Inflammatory macrophage treated with lipopolysaccharide for 4 hours (primary cell): ENCODE data around the gene SLC25A42.
A peak's percentile ranks its signal among the peaks of the same experiment; 100 is the strongest.
"Not testable (repeated sequence)": the region's sequence is repeated elsewhere in the genome, so short reads cannot be mapped to it uniquely, and the experiment has no call there.

Experiments used
- DNase-seq: peaks from one replicate; pipeline ENCODE4 v3.0.0-alpha.2; 2020

SLC25A42 gene, protein sequence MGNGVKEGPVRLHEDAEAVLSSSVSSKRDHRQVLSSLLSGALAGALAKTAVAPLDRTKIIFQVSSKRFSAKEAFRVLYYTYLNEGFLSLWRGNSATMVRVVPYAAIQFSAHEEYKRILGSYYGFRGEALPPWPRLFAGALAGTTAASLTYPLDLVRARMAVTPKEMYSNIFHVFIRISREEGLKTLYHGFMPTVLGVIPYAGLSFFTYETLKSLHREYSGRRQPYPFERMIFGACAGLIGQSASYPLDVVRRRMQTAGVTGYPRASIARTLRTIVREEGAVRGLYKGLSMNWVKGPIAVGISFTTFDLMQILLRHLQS

DNA sequence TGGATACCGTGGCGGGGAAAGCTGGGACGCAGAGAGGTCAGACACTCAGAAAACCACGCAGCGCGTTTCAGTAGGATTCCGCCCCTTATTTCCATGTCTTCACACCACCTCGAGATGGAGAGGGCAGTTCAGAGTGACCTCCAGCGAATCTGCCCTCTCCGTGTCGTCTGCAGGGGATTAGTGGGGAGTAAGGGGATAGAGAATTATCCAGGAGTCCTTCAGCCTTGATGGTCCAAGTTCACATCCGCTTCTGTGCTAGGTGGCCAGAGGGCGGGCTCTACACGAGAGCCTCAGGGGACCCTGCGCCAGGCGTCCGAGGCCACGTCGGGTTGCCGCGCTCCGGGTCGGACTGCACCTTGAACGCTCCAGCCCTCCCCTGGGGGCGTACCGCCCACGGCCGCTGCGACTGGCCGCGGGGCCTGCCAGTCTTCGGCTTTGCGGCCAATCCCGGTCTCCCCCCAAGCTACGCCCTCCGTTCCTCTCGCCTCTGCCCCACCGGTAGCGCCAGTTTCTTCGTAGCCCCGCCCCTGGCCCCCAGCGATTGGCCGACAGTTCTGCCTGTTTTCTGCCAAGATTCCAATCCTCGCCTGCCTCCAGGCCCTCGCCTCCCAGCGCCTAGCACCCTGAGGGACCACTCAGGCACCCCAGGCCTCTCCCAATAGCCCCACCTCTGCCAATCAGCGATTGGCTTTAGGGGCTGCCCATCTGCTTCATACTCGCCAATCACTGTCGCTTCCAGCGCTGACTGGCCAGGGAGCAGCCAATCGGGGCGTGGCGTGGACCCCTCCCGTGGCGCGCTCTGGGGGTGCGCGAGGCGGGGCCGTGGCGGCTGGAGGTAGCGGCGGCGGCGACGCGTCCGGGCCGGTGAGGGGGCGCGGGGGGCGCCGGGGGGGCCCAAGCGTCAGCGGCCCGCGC lies at the start of gene SLC25A42:
Gene SLC25A42, plus strand, starts transcription at position 812 of the 915 bp plus-strand sequence. CDS start 32,131 bp downstream, outside the sequence.
- DNase-seq = peak; percentile 99

DNA sequence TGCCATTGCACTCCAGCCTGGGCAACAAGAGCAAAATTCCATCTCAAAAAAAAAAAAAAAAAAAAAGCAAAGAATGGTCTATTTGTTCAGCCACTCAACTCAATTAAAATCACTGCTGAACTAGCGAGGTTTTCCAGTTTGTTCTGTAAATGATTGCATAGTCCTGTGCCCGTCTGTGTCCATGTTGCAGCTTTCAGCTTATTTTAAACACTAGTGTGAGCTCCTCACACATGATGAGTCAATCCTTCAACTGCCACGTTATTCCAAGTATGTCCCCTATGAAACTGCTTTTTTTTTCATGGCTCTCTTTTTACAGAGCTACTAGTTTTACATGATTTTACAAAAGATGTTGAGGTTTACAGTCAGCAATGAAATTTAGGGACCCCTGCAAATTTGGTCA lies 42.7 kb upstream of the SLC25A42 start:
- no peak for DNase-seq

DNA sequence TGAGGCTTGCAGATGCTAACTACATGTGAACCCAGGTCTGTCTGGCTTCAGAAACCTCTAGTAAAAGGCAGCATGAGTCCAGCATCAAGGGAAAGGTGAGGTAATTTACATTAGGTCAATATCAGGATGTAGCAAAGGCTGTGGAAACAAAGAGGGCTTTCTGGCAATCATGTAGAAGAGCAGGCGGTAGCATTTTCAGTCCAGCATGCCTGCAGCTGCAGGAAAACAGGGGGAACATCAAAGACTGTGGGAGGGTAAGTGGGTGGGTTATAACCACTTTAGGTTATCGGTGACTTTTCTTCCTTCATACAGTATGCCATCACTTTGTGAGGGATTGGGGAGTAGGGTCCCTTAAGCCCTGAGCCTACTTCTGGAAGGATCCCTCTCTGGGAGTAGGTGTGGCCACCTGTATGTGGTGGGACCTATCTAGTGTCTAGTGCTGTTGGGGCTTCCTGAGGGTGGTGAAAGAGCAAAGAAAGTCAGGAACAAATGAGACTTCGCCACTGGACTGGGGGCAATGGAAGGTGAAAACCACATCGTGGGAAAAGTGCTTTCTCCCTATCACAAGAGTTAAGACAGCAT lies 41.3 kb upstream of the SLC25A42 start:
- no peak for DNase-seq

DNA sequence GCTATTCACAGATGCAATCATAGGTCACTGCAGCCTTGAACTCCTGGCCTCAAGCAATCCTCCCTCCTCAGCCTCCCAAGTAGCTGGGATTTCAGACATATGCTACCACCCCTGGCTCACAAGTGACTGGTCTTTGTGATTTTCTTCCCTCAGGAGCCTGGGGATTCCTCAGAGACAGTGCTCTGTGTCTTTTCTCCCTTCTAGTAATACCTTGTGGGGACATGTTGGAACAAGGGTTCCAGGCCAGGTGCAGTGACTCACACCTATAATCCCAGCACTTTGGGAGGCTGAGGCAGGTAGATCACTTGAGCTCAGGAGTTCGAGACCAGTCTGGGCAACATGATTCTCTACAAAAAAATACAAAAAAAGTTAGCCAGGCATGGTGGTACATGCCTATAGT lies 40.4 kb upstream of the SLC25A42 start:
- not testable (repeated sequence) for DNase-seq

DNA sequence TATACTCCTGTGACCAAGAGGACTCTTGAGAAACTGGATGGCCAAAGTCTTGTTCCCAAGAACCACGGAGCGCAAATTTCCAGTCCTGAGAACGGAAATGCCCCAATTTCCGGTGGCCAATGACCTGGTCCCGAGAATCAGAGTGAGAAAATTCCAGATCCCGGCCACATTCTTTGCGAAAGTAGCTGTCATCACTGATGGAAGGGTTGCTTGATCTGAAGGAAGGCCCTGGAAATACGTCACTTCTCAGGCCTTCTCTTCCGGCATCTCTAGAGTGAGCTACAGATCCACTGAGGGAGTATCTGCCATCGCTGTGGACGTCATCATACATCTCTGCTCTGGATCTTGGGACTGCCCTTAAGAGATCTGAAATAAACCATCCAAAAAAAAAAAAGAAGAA lies 37.9 kb upstream of the SLC25A42 start:
- DNase-seq = no peak

DNA sequence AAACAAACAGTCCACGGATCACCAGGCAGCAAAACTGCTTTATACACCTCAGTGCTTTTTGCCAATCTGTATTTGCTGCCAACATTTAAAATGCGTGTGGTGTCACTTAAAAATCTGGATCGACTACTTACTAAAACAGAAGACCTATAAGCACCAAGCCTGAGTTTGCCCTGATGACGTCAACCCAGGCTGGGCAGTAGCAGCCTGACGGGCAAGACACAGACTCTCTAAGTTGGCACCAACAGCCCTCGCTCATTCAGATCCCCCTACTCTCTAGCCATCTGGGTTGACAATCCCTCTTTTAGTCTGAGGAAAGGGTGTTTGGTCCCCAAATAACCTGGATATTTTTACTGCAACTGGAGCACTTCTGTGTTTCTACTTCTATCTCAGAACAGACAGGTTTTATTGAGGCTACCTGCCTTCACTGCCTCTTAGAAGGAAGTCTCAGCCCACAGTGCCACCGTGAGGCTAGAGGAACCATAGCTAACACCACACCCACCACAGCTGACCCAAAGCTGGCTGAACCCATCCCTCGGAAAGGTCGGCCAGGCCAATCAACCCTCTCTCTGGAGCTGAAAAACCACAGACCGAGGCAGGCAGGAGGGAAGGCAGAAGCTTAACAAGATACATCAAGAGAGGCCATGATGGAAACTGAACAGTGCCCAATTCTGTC lies 37.4 kb upstream of the SLC25A42 start:
- peak; percentile 6 for DNase-seq

DNA sequence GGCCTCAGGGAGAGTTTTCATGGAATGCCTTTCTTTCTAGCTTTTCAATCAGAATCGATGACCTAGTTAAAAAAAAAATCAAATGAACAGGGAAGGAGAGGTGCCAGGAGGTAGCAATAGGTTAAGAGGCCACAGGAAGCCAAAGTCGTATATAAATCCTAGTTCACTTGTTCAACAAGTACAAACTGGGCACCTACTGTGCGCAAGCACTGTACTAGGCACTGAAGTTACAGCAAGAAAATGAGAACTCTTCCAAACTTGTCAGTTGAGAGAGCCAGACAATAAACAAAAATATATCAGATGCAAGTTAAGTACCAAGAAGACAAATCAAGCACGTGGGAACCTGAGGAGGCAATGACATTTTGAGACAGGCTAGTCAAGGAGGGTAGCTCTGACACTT lies 36.6 kb upstream of the SLC25A42 start:
- DNase-seq = no peak

DNA sequence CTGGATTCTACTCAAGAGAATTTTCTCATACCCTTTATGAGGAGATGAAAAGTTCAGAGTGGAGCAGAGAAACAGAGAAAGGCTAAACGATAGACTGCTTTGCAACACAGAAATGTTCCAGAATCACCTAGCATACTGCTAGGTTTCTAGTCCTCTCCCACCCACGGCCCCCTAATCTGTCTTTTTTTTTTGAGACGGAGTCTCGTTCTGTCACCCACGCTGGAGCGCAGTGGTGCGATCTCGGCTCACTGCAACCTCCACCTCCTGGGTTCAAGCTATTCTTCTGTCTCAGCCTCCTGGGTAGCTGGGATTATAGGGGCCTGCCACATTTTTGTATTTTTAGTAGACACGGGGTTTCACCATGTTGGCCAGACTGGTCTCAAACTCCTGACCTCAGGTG lies 35.3 kb upstream of the SLC25A42 start:
- no peak for DNase-seq

DNA sequence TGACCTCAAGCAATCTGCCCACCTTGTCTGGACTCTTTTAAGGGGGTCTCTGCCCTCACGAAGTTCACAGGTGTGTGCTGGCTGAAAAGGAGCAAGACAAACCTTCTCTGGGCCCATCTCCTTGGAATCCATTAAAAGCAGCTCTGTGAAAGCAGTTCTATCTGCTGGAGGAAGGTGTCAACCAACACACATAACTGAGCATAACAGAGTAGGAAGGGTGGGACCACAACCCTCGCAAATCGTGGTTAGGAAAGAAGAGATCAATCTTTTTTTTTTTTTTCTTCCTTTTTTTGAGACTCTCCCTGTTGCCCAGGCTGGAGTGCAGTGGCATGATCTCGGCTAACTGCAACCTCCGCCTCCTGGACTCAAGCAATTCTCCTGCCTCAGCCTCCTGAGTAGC lies 31.9 kb upstream of the SLC25A42 start:
- no peak for DNase-seq

DNA sequence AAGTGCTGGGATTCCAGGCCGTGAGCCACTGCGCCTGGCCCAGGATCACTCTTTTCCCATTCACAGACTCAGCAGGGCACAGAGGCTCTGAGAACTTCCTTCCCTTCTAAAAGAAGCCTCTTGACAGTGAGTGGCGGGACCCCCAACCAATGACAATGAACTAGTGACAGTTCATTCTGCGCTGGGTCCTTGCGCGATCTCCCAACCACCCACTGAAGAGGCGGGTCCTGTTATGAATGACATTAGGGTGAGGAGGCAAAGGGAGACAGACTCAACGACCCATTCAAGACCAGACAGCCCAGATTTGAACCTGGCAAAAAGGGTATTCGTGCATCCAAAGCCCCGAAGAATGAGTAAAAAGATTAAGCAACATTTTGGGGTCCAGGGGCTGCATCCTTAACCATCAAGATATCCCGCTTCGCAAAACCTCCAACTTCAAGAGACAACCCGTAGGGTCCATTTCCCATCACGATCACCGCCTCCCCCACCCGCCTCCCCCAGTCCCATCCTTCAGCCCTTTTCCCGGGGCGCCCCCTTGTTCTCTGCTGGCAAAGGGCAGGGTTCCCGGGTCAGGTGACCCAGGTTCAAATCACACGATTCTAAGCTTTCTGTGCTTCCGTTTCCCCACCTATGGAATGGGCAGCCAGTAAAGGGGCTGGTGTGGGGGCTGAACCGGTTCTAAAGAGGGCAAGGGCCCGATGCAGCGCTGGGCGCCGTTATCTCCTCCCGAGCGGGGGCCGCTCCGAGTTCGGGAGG lies 31.2 kb upstream of the SLC25A42 start:
- peak; percentile 96 for DNase-seq

DNA sequence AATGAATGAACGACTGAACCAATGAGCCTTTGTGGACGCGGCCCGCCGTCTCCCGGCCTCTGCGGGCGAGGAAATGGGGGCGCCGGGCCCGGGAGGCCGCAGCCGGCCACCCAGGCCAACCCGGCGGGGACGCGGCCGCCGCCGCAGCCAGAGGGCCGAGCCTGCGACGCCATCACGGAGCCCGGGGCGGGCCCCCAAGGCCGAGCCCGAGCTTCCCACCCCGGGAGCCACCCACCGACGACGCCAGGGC lies 30.7 kb upstream of the SLC25A42 start:
- DNase-seq = no peak

DNA sequence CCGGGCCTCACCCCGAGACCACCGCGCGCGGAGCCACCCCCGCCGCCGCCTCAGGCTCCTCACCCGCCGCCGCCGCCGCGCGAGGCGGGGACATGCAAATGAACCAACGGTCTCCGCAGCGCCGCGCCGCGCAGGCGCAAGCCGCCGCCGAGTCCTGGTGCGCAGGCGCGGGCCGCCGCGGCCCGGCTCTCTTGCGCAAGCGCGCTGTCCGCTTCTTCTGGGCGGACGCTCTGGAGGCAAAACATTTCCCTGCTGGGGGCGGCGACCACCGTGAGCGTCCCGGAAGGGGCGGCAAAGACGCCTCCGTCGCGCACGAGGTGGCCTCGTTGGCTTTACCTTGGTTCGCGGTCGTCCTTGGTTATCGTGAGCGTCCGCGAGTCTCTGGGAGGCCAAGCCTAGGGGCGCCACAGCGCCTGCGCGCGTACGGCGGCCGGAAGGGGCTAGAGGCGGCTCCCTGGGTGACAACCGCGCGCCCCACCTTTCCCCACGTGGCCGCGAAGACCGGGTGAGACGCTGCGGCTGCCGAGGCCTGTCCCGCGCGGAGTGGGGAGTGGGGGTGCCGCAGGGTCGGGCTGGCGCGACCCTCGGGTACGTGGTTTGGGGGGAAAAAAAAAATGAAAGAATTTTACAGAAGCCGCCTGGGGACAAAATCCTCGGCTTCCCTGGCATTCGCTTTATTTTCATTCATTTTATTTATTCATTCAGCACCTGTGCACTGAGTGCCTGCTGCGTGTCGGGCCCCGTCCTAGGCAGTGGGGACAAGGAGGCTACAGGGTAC lies 30.2 kb upstream of the SLC25A42 start, which contains the start of the genes ARMC6 and SUGP2:
Gene ARMC6, plus strand, starts transcription at position 178 of the 778 bp plus-strand sequence. CDS start 607 bp downstream, outside the sequence.
Gene SUGP2, minus strand, starts transcription at position 92 of the 778 bp plus-strand sequence. CDS start 2,446 bp downstream, outside the sequence.
- DNase-seq = peak; percentile 90

DNA sequence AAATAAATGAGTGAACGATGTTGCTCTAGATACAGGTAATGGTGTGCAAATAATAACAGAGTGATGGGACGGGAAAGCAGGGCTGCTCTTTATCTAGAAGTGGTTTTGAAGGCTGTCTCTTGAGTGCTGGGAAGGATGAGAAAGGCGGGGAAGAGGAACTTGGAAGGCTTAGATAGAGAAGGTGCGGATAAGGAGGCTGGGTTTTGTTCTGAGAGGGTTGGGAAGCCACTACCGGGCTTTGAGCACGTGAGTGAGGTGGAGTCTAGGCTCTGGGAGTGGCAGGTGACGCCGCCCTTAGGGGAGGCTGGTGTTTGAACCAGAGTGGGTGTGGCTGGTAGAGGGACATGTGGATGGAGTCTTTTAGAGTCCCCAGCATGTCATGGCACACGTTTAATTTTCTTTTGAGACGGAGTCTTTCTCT lies 29.6 kb upstream of the SLC25A42 start:
- DNase-seq = peak; percentile 93

DNA sequence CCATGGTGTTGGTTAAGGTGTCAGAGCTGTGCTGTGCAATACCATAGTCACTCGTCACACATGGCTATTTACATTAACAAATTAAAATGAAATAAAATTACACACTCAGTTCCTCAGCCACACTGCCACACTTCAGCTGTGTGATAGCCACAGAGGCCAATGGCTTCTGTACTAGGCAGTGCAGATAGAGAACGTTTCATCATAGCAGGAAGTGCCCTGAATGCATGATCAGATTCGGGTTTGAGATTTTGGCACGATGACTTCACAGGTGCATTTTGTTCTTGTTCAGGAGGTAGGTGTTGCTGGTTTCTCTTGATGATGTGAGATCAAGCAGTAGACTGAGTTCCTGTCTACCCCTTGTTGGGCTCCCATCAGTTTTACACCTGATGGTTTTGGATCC lies 23.9 kb upstream of the SLC25A42 start:
- no peak for DNase-seq

DNA sequence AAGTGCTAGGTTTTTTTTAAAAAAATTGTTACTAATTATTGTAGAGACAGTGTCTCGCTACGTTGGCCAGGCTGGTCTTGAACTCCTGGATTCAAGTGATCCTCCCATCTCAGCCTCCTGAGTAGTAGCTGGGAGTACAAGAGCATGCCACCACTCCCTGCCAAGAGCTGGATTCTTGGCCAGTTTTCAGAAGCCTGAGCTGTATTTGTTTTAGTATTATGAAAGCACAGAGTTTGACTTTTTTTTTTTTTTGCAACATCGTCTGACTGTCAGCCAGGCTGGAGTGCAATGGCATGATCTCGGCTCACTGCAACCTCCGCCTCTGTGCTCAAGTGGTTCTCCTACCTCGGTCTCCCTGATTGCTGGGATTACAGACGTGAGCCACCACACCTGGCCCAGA lies 23.4 kb upstream of the SLC25A42 start:
- peak; percentile 28 for DNase-seq

DNA sequence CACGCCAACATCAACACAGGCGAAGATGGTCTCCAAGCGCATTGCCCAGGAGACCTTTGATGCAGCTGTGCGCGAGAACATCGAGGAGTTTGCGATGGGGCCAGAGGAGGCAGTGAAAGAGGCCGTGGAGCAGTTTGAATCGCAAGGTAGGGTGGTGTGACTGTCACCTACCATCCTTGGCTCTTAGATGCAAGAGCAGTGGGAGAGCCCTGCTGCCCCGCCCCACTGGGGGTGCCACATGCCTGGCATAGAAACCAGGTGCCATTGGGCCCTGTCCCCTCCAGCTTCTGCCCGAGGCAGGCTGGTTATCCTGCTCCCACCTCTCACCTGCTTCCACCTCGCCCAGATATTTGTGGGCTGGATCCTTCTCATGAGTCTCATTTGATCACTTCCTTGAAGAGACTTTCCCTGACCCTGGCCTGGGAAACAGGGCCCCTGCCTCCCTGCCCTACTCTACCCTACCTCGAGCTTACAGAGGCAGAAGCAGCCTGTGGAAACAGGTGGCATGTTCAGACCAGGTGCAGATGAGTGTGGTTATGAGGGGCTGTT lies 21.0 kb upstream of the SLC25A42 start:
- no peak for DNase-seq

DNA sequence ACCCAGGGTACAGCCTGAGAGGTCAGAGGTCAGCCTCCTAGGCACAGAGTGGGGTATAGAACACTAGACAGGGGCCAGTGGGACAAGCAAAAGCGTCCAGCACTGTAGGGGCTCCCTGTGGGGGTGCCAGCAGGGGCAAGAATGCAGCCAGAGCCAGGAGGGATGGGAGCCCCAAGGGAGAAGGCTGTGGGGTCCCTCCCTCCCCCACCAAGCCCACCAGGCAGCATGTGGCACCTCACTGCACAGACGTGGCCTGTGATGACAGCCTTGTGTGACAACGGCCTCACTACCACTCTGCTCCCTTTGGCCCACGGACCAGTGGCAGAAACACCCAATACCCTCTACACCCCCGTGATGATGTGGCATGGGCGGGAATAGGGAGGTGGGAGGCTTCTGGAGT lies 20.3 kb upstream of the SLC25A42 start:
- no peak for DNase-seq

DNA sequence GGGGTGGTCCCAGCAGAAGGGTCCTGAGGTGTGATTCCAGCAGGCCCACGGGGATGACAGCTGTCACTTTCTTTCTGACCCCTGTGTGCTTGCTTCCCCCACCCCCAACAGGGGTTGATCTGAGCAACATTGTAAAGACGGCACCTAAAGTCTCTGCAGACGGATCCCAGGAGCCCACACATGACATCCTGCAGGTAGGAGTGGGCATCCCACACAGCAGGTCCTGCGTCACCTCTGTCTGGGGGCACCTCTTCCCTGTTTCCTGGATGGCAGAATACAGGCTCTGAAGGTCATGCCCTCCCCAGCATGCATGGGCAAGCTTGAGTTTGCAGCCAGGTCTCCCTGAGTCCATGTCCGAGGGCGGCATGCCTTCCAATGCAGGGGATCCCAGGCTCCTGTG lies 19.9 kb upstream of the SLC25A42 start:
- DNase-seq = no peak

DNA sequence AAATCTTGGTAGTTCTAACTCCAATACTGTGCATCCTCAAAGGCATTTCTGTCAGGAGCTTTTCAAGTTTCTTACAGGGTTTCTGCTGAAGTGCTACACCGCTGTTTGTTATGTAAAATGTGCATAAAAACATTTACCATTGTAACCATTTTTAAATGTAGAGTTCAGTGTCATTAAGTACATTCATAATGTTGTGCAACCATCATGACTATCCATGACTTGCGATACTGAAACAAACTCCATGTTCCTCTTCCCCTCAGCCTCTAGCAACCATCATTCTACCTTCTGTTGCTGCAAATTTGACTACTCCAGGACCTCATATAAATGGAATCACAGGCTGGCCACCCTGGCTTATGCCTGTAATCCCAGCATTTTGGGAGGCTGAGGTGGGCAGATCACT lies 14.4 kb upstream of the SLC25A42 start:
- peak; percentile 13 for DNase-seq

DNA sequence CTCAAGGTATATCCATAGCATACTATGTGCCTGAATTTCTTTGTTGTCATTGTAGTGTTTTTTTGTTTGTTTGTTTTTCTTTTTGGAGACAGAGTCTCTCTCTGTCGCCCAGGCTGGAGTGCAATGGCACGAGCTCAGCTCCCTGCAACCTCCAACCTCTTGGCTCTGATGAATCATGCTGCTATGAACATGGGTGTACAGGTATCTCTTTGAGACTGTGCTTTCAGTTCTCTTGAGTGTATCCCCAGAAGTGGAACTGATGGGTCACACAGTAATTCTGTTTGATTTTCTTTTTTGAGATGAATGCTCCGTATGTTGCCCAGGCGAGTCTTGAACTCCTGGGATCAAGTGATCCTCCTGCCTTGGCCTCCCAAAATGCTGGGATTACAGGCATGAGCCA lies 13.7 kb upstream of the SLC25A42 start:
- no peak for DNase-seq

DNA sequence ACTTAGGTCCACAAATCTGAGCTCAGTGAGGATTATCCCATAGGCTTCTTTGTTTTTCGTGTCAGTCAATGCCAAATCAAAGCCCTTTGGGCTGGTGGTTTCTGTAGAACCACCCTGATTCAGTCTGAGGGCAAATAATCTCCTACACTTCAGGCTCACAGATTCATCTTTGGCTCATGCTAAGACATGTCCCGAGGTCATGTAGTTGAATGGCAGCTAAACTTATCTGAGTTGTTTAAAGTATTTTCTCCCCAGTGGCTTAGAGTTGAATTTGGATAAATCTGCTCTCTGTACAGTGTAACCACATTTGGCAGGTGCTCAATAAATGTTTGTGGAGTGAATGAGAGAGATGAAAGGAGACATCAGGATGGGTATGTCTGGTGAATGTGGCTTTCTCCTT lies 13.1 kb upstream of the SLC25A42 start:
- no peak for DNase-seq
